SK-N-SH (cell line): ENCODE data around the gene SMYD3. TPM values are rescaled to one million over a fixed set of nuclear protein-coding genes. Genes with fewer than 3 reads are reported as not detected.

ENCODE experiments used
- CTCF ChIA-PET: fragments of 300-600, 350-600 bp; formaldehyde crosslinking; extraction: SDS; loops from one replicate; lab custom pipeline; 2021; lab: Yijun Ruan, JAX
- POLR2A ChIA-PET: fragments of 350-600 bp; sonication (Branson Sonifier 250); formaldehyde crosslinking; extraction: SDS; loops from one replicate; lab custom pipeline; 2020; ENCODE audit warnings: antibody characterized with exemption, inconsistent platforms; lab: Yijun Ruan, JAX
- DNase-seq: peaks from one replicate; pipeline ENCODE4 v3.0.0; 2012
- H2AFZ ChIP-seq: fragments of 200-600 bp; sonication (generic); 2 replicates; pipeline ENCODE4 v1.8.1; 2016; ENCODE audit warnings: antibody characterized with exemption, mild to moderate bottlenecking, low read depth
- H3F3A ChIP-seq: fragments of 200-600 bp; sonication (generic); replicated peaks from 2 replicates; pipeline ENCODE3; 2016; ENCODE audit warnings: antibody characterized with exemption, mild to moderate bottlenecking; ENCODE audit not compliant: insufficient read depth
- H3K27ac ChIP-seq, 2 experiments: fragments of 200-500 bp in 1 of 2; fragments of 200-600 bp in 1 of 2; sonication (Bioruptor generic) in 1 of 2; sonication (generic), shearing (Covaris generic) in 1 of 2; 2 replicates each; pipeline versions ENCODE4 v1.5.1 to v1.6.1; 2014 to 2016; ENCODE audit warnings: low read depth in 2 of 2, inconsistent platforms in 1 of 2, low read length in 1 of 2, mild to moderate bottlenecking in 1 of 2, mixed read lengths in 1 of 2
- H3K27me3 ChIP-seq: fragments of 200-600 bp; sonication (generic), shearing (Covaris generic); 2 replicates; pipeline ENCODE4 v1.6.1; 2016; ENCODE audit warnings: mixed run types; ENCODE audit not compliant: insufficient read depth
- H3K36me3 ChIP-seq, 2 experiments: fragments of 200-500 bp in 1 of 2; fragments of 200-600 bp in 1 of 2; sonication (Bioruptor generic) in 1 of 2; sonication (generic) in 1 of 2; replicated peaks in 1 of 2; 2 replicates each; pipeline versions ENCODE3 to v1.5.1; 2014 to 2016; ENCODE audit warnings: low read length in 1 of 2, mild to moderate bottlenecking in 1 of 2; ENCODE audit not compliant: insufficient read depth in 2 of 2, control insufficient read depth in 1 of 2
- H3K4me1 ChIP-seq, 2 experiments: fragments of 200-500 bp in 1 of 2; fragments of 200-600 bp in 1 of 2; sonication (Bioruptor generic) in 1 of 2; sonication (generic), shearing (Covaris generic) in 1 of 2; 2 replicates each; pipeline versions ENCODE4 v1.5.1 to v1.6.1; 2014 to 2016; ENCODE audit warnings: low read depth in 1 of 2, low read length in 1 of 2, mixed run types in 1 of 2; ENCODE audit not compliant: insufficient read depth in 2 of 2, control insufficient read depth in 1 of 2
- H3K4me2 ChIP-seq: fragments of 200-600 bp; sonication (generic), shearing (Covaris generic); 2 replicates; pipeline ENCODE4 v1.6.1; 2017; ENCODE audit warnings: mixed run types
- H3K4me3 ChIP-seq, 2 experiments: fragments of 200-500 bp in 1 of 2; fragments of 200-600 bp in 1 of 2; sonication (Bioruptor generic) in 1 of 2; sonication (generic), shearing (Covaris generic) in 1 of 2; 2 replicates each; pipeline versions ENCODE4 v1.5.1 to v1.8.1; 2014 to 2016; ENCODE audit warnings: low read depth in 2 of 2, inconsistent platforms in 1 of 2, low read length in 1 of 2, mild to moderate bottlenecking in 1 of 2, mixed read lengths in 1 of 2, moderate library complexity in 1 of 2
- H3K79me2 ChIP-seq: fragments of 200-600 bp; sonication (generic); 2 replicates; pipeline ENCODE4 v1.8.1; 2017; ENCODE audit warnings: mild to moderate bottlenecking; ENCODE audit not compliant: insufficient read depth
- H3K9ac ChIP-seq: fragments of 200-600 bp; sonication (generic); 2 replicates; pipeline ENCODE4 v1.6.1; 2017; ENCODE audit warnings: mixed run types
- H3K9me2 ChIP-seq: fragments of 200-600 bp; sonication (generic); 2 replicates; pipeline ENCODE4 v1.6.1; 2017; ENCODE audit warnings: mixed run types
- H3K9me3 ChIP-seq: fragments of 200-600 bp; sonication (generic); 2 replicates; pipeline ENCODE4 v1.6.1; 2017; ENCODE audit warnings: mixed run types, mild to moderate bottlenecking, moderate library complexity
- H4K20me1 ChIP-seq: fragments of 200-600 bp; sonication (generic); 2 replicates; pipeline ENCODE4 v1.6.1; 2017; ENCODE audit warnings: mild to moderate bottlenecking, mixed run types; ENCODE audit not compliant: insufficient read depth
- CHD2 ChIP-seq: fragments of 150-350 bp; IDR thresholded peaks from 2 replicates; pipeline ENCODE4 v1.6.1; 2018; ENCODE audit warnings: low read length; ENCODE audit not compliant: partially characterized antibody
- EZH2phosphoT487 ChIP-seq: fragments of 200-600 bp; sonication (generic); IDR thresholded peaks from 2 replicates; pipeline ENCODE4 v1.6.1; 2017; ENCODE audit warnings: low read depth, mixed run types, mild to moderate bottlenecking, antibody characterized with exemption, moderate library complexity, borderline replicate concordance
- FOXJ3 ChIP-seq: sonication (generic); formaldehyde crosslinking; IDR thresholded peaks from 2 replicates; pipeline ENCODE4 v1.5.1; 2020; ENCODE audit warnings: mild to moderate bottlenecking, missing genetic modification reagents
- FOXM1 ChIP-seq: IDR thresholded peaks from 2 replicates; pipeline ENCODE4 v1.4.0; 2012; ENCODE audit warnings: low read depth, mild to moderate bottlenecking
- GATA2 ChIP-seq: sonication (generic); formaldehyde crosslinking; IDR thresholded peaks from 2 replicates; pipeline ENCODE4 v1.5.0; 2020; ENCODE audit warnings: mild to moderate bottlenecking, missing genetic modification reagents
- MEF2A ChIP-seq: IDR thresholded peaks from 2 replicates; pipeline ENCODE4 v1.4.0; 2012; ENCODE audit warnings: low read depth, borderline replicate concordance
- NFIC ChIP-seq: IDR thresholded peaks from 2 replicates; pipeline ENCODE4 v1.4.0; 2012; ENCODE audit warnings: borderline replicate concordance
- RXRA ChIP-seq: IDR thresholded peaks from 2 replicates; pipeline ENCODE4 v1.4.0; 2012; ENCODE audit warnings: low read depth, mild to moderate bottlenecking, borderline replicate concordance
- TCF12 ChIP-seq: IDR thresholded peaks from 2 replicates; pipeline ENCODE4 v1.4.0; 2012
- USF1 ChIP-seq: IDR thresholded peaks from 2 replicates; pipeline ENCODE4 v1.4.0; 2012; ENCODE audit warnings: low read depth, borderline replicate concordance
- WGBS: methylation state at CpG from one replicate; pipeline ENCODE4 v1.1.6; 2017; ENCODE audit warnings: low lambda C conversion rate; 5-methylcytosine and 5-hydroxymethylcytosine counted together
- polyA plus RNA-seq, 3 experiments: library from polyadenylated mRNA; depleted of rRNA; stranded (reverse); fragments of >200 nt; gene quantifications; 2 replicates each; pipeline ENCODE4 v1.2.3, GENCODE V29; 2012
- TF ChIP-seq, protein P1 (sequence below): fragments of 150-350 bp; IDR thresholded peaks from 2 replicates; pipeline ENCODE4 v1.6.1; 2017; ENCODE audit warnings: antibody characterized with exemption, low read length, low read depth, borderline replicate concordance

The SMYD3 gene
- polyA plus RNA-seq, 1 of the 3 experiments (the other 2 are of a cell fraction), result 31.4 TPM

GRCh38 chr1:246397046-246397445 is 110.0 kb downstream of the SMYD3 start:
- Histone ChIP-seq H3K27me3 (no peaks in the 10 kb centered on the region), H3K4me3 (no peak overlapping the region), H3K4me1 (no peaks in the 10 kb centered on the region), H2AFZ (no peak overlapping the region), H3F3A (no peaks in the 10 kb centered on the region), H3K27ac (no peak overlapping the region), H3K79me2 (no peaks in the 10 kb centered on the region)
- POLR2A ChIA-PET, result no interaction called here
- TF ChIP-seq EZH2phosphoT487 (no peak), TCF12 (no peak)
- TF ChIP-seq, protein P1, sequence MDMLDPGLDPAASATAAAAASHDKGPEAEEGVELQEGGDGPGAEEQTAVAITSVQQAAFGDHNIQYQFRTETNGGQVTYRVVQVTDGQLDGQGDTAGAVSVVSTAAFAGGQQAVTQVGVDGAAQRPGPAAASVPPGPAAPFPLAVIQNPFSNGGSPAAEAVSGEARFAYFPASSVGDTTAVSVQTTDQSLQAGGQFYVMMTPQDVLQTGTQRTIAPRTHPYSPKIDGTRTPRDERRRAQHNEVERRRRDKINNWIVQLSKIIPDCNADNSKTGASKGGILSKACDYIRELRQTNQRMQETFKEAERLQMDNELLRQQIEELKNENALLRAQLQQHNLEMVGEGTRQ, result no peak
- TF ChIP-seq, all 33 proteins: peak for 0
- H3K9me2 ChIP-seq, result no peaks in the 10 kb centered on the region
- no peaks in the 10 kb centered on the region for H4K20me1 ChIP-seq
- CTCF ChIA-PET, result interaction anchor here (0.7 to 1.5 kb wide), 3 partner anchors 9 to 29 kb away, joined by 3 to 4 read pairs (median 3); no protein-coding TSS in a partner anchor
- 98% methylated on average over 5 of the region's 5 CpGs for WGBS
- no peak overlapping the region for H3K4me2 ChIP-seq
- H3K9ac ChIP-seq, result no peak overlapping the region
- H3K36me3 ChIP-seq, result no peaks in the 10 kb centered on the region
- no peak for DNase-seq
- H3K9me3 ChIP-seq, result no peaks in the 10 kb centered on the region

DNA sequence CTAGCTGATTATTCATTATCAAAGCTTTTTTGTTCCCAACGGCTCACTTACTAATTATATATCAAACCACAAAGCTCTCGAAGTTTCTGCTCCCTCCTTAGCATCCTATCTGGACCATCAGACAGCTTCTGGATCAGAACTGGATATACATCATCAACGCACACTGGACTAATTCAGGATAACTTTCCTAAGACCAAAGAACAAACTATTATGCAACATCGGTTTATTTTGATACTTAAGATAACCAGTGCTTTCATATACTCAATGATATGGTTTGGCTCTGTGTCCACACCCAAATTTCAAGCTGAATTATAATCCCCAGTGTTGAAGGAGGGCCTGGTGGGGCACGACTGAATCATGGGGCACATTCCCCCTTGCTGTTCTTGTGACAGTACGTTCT is 110.8 kb downstream of the SMYD3 start:
- Histone ChIP-seq H4K20me1 (no peaks in the 10 kb centered on the region), H3K27ac (no peak overlapping the region), H3K4me1 (no peaks in the 10 kb centered on the region), H2AFZ (no peak overlapping the region), H3K9me2 (no peaks in the 10 kb centered on the region), H3K27me3 (no peaks in the 10 kb centered on the region), H3K9me3 (no peaks in the 10 kb centered on the region), H3K36me3 (no peaks in the 10 kb centered on the region), H3K4me2 (no peak overlapping the region)
- no peak for DNase-seq
- ChIA-PET CTCF (interaction anchor here (0.9 kb wide), 1 partner anchor 10 kb away, joined by 3 read pairs; no protein-coding TSS in a partner anchor), POLR2A (no interaction called here)
- TF ChIP-seq TCF12 (no peak), CHD2 (no peak), FOXM1 (no peak)
- TF ChIP-seq, all 33 proteins: peak for 0
- Histone ChIP-seq H3K79me2 (no peaks in the 10 kb centered on the region), H3K4me3 (no peak overlapping the region), H3F3A (no peaks in the 10 kb centered on the region), H3K9ac (no peak overlapping the region)
- WGBS, result 82% methylated on average over 6 of the region's 6 CpGs

GRCh38 chr1:246394121-246394520 is 113.0 kb downstream of the SMYD3 start:
- TF ChIP-seq EZH2phosphoT487 (no peak), FOXJ3 (CRISPR knock-in tag) (no peak), NFIC (no peak), RXRA (no peak), USF1 (no peak), GATA2 (no peak), MEF2A (no peak)
- no peaks in the 10 kb centered on the region for H3K27me3 ChIP-seq
- H3K4me1 ChIP-seq, result no peaks in the 10 kb centered on the region
- WGBS, result 78% methylated on average over 3 of the region's 3 CpGs
- H3K9me2 ChIP-seq, result no peaks in the 10 kb centered on the region
- H4K20me1 ChIP-seq, result no peaks in the 10 kb centered on the region
- no peak overlapping the region for H2AFZ ChIP-seq
- CTCF ChIA-PET, result interaction anchor here (0.6 to 1.6 kb wide), 2 partner anchors 12 to 1019 kb away, joined by 4 to 5 read pairs; no protein-coding TSS in a partner anchor
- H3K9me3 ChIP-seq, result no peaks in the 10 kb centered on the region
- POLR2A ChIA-PET, result no interaction called here
- H3K9ac ChIP-seq, result no peak overlapping the region
- no peak overlapping the region for H3K27ac ChIP-seq
- no peaks in the 10 kb centered on the region for H3K79me2 ChIP-seq
- H3K4me2 ChIP-seq, result no peak overlapping the region
- peaks cover 0 to 3% of the 10 kb centered on the region in 2 experiments for H3K36me3 ChIP-seq
- no peak for DNase-seq
- no peaks in the 10 kb centered on the region for H3F3A ChIP-seq
- no peak overlapping the region for H3K4me3 ChIP-seq
